ENCODE data around the gene DAB1.
A peak's percentile ranks its signal among the peaks of the same experiment; 100 is the strongest.

Gene DAB1

GRCh38 chr1:57018119-57018518 is 405.7 kb downstream of the DAB1 start:
- Histone ChIP-seq H3K27ac (replicated peaks) (no peak overlapping the region), H3K27me3 (ENCODE audit: insufficient read depth, poor library complexity, severe bottlenecking) (no peaks in the 10 kb centered on the region), H3K4me3 (replicated peaks; ENCODE audit: insufficient read depth, low read length) (no peak overlapping the region)
- TF ChIP-seq GABPA (IDR thresholded peaks at IDR 0.05; ENCODE audit: low read depth) (no peak), SPI1 (IDR thresholded peaks at IDR 0.05; ENCODE audit: borderline replicate concordance, low read depth) (no peak), POLR2AphosphoS5 (IDR thresholded peaks at IDR 0.05; ENCODE audit: low read depth) (no peak), REST (IDR thresholded peaks at IDR 0.05; ENCODE audit: insufficient replicate concordance, low read depth) (no peak), CTCF (IDR thresholded peaks at IDR 0.05; ENCODE audit: insufficient read depth, low read length) (no peak)
- no peak for DNase-seq (ENCODE audit: low read depth in 1 of 2, low spot score in 1 of 2)

GRCh38 chr1:57017717-57018116 is 406.1 kb downstream of the DAB1 start:
- DNase-seq (ENCODE audit: low read depth in 1 of 2, low spot score in 1 of 2) = peak; percentile 6 to 10
- TF ChIP-seq CTCF (IDR thresholded peaks at IDR 0.05; ENCODE audit: insufficient read depth, low read length) = peak; percentile 15
- no peak for TF ChIP-seq POLR2AphosphoS5 (IDR thresholded peaks at IDR 0.05; ENCODE audit: low read depth)
- no peaks in the 10 kb centered on the region for H3K27me3 ChIP-seq (ENCODE audit: insufficient read depth, poor library complexity, severe bottlenecking)
- no peak overlapping the region for H3K27ac ChIP-seq (replicated peaks)
- H3K4me3 ChIP-seq (replicated peaks; ENCODE audit: insufficient read depth, low read length) = no peak overlapping the region

GRCh38 chr1:57017200-57017599 is 406.7 kb downstream of the DAB1 start:
- Histone ChIP-seq H3K4me3 (replicated peaks; ENCODE audit: insufficient read depth, low read length) (no peak overlapping the region), H3K27me3 (ENCODE audit: insufficient read depth, poor library complexity, severe bottlenecking) (no peaks in the 10 kb centered on the region), H3K27ac (replicated peaks) (no peak overlapping the region)
- TF ChIP-seq GABPA (IDR thresholded peaks at IDR 0.05; ENCODE audit: low read depth) = no peak
- no peak for TF ChIP-seq REST (IDR thresholded peaks at IDR 0.05; ENCODE audit: insufficient replicate concordance, low read depth)
- no peak for TF ChIP-seq SPI1 (IDR thresholded peaks at IDR 0.05; ENCODE audit: borderline replicate concordance, low read depth)
- no peak for TF ChIP-seq POLR2AphosphoS5 (IDR thresholded peaks at IDR 0.05; ENCODE audit: low read depth)
- TF ChIP-seq CTCF (IDR thresholded peaks at IDR 0.05; ENCODE audit: insufficient read depth, low read length) = no peak
- no peak for DNase-seq (ENCODE audit: low read depth in 1 of 2, low spot score in 1 of 2)

- TF ChIP-seq CTCF (IDR thresholded peaks at IDR 0.05; ENCODE audit: insufficient read depth, low read length) = no peak
- no peak for TF ChIP-seq REST (IDR thresholded peaks at IDR 0.05; ENCODE audit: insufficient replicate concordance, low read depth)
- no peak for TF ChIP-seq POLR2AphosphoS5 (IDR thresholded peaks at IDR 0.05; ENCODE audit: low read depth)
- no peak for TF ChIP-seq GABPA (IDR thresholded peaks at IDR 0.05; ENCODE audit: low read depth)
- TF ChIP-seq SPI1 (IDR thresholded peaks at IDR 0.05; ENCODE audit: borderline replicate concordance, low read depth) = no peak
- H3K27ac ChIP-seq (replicated peaks) = no peak overlapping the region
Measured at GRCh38 chr1:57015071-57015470, 408.8 kb downstream of the DAB1 start.

More at GRCh38 chr1:57015071-57015470, 408.8 kb downstream of the DAB1 start:
- no peak overlapping the region for H3K4me3 ChIP-seq (replicated peaks; ENCODE audit: insufficient read depth, low read length)
- DNase-seq (ENCODE audit: low read depth in 1 of 2, low spot score in 1 of 2) = no peak
- no peaks in the 10 kb centered on the region for H3K27me3 ChIP-seq (ENCODE audit: insufficient read depth, poor library complexity, severe bottlenecking)

Measured in HL-60 (cell line).